Measurements from ENCODE around the gene SRL.

- TF ChIP-seq CTCF (IDR thresholded peaks at IDR 0.05) (no peak), POLR2A (IDR thresholded peaks at IDR 0.05) (no peak)
These were observed 66.0 kb downstream of the SRL start for GRCh38 chr16:4175849-4176248.
